ENCODE data around the gene PNCK.
A peak's percentile ranks its signal among the peaks of the same experiment; 100 is the strongest.
"Not testable (repeated sequence)": the region's sequence is repeated elsewhere in the genome, so short reads cannot be mapped to it uniquely, and the experiment has no call there.

The PNCK gene
- total RNA-seq: 0 to 0.88 (median 0) reads per million in 17 experiments

DNA sequence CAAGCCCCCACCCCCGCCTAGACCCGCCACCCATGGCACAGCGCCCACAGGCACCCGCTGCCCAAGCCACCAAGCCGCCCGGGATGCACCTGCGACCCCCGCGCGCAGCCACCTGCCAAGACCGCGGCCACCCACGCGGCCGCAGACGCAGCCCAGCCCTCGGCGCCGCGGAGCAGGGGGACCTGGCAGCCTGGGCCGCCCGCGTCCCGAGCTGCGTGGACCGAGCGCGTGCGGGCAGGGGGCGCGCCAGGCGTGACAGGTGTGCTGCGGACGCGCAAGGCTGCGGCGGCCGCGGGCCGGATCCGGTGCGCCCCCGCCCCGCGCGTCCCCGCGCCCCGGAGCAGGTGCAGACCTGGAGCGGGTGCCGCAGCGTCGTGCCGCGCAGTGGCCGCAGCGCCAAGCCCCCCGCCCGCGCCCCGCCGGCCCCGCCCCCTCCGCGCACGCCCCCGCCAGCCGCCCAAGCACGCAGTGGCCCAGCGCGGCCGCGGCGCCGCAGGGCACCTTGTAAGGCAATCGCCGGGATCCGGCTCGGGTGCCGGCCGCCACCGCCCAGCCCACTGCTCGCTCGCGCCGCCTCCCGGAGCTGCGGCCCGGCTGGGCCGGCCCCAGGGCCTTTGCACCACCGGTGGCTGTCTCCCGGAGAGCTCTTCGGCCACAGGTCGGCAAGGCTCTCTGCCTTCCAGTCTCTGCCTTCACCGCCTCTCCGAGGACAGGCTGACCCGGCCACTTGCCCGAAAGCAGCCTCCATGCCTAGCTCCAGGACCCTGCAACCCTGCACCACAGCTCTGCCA is at the start of gene PNCK:
PNCK (minus strand) TSS at position 386 of the 791 bp plus-strand sequence. CDS start 737 bp downstream, outside the sequence.
- no peak for DNase-seq

GRCh38 chrX:153722704-153723350 is 49.2 kb upstream of the PNCK start:
- DNase-seq: peak; percentile 85 to 93 (median 87)

- no peak for DNase-seq
Observed at GRCh38 chrX:153719701-153720100, 46.1 kb upstream of the PNCK start.

DNA sequence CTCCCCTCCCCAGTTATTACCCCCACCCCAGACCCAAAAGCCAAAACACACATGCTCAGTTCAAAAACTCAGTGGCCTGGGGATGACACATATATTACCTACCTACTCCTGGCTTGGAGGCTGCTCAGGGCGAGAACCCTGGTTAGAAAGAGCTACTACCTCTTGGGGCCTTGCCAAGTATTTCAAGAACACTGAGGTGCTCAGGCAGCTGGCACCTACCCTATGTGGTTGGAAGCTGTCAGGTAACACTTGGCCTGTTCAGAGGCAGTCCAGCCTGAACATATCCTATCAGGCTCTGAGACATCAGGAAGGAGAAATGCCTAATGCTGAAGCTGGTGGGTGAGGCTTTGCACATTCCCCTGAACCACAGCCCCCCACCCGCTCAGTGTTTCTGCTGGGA is 45.6 kb upstream of the PNCK start:
- DNase-seq: no peak

GRCh38 chrX:153717445-153717844 is 43.8 kb upstream of the PNCK start:
- no peak for DNase-seq

DNA sequence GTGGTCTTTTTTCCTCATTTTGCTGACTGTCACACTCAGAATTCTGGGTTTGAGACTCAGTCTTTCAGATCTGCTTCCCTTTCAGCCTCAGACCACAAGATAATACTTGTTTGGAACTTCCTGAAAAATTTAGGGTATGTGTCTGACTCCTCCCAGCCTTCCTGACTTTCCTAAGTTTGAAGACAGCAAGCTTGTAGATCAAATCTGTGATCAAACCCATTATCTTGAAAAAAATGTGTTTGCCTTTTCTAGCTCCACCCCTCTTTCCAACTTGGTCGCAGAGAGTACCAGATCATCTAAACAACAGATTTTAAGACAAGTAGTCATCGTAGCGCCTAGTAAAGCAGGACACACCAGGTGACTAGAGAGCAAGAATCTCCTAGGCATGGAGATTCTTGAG is 40.6 kb upstream of the PNCK start:
- peak; percentile 14 to 67 (median 40) for DNase-seq

DNA sequence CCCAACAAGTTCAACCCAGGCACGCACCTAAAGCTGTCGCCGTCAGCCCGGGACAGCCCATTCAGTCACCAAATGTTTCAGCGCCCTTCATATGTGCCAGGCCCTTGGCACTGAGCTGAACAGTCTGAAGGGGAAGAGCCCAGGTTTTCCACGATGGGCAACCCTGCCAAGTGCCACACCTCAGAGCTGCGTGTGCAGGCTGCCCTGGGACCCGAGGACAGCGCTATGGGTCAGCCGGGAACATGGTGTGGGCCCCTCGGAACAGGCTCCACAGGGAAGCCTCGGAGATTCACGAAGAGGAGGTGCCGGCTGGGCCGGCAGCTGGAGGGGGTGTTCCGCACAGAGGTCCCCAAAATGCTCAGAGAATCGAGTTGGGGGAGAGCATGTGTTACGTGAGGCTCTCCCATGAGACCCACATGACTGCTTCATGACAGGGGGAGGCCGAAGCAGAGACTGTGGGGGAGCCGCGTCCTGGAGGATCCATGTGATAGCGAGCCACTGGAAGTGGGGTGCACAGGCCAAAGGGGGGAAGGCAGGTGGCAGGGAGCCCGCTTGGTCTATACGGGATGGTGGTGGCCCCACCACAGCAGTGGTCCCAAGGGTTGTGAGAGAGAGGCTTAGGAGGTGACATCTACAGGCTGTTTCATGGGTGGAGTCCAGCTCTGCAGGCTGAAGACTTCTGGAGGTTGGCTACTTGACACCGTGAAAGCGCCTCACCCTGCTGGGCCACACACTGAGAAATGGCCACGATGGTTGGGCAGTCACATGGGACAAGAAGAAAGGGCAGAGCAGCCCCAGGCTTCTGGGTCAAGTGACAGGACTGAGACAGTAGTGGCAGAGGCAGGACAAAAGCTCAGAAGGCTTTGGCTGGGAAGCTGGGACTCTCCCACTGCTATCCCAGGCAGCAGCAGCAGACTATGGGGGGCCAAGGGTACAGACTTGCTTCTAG is 36.4 kb upstream of the PNCK start:
- no peak for DNase-seq

GRCh38 chrX:153708415-153708814 is 34.8 kb upstream of the PNCK start:
- DNase-seq: peak; percentile 67 to 85 (median 79)

GRCh38 chrX:153707406-153707805 is 33.8 kb upstream of the PNCK start:
- no peak for DNase-seq

- no peak for DNase-seq
Observed at GRCh38 chrX:153706799-153707198, 33.2 kb upstream of the PNCK start.

DNA sequence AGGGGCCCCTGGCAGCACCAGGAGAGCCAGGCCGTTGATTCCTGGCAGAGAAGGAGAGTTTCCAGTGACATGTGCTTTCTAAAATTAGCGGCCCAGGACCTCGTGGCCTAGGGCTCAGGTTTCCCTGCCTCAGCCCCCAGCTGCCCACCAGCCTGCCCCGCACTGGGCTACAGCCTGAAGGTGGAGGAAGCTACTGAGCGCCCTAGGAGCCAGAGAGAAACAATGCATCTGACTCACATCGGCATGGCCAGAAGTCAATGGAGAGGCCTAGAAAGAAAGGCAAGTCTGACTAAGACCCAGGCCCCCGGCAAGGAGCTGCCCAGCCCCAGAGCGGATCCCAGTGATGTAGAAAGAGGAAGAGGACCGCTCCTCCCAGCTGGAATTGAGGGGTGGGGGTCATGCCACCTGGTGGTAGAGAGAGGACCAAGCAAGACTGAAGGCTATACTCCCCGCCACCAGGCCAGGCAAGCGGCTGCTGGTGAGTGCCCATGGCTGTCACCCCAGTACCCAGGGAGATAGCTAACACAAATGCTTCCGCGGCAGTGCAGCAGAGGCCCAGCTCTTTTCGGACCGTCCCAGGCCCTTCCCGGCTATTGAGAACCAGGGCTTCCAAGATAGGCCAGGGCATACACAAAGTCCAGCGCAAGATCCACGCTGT is 31.9 kb upstream of the PNCK start:
- DNase-seq: not testable (repeated sequence)

- not testable (repeated sequence) for DNase-seq
Observed at GRCh38 chrX:153704631-153705402, 31.2 kb upstream of the PNCK start.

GRCh38 chrX:153704021-153704526 is 30.5 kb upstream of the PNCK start:
- DNase-seq: no peak

DNA sequence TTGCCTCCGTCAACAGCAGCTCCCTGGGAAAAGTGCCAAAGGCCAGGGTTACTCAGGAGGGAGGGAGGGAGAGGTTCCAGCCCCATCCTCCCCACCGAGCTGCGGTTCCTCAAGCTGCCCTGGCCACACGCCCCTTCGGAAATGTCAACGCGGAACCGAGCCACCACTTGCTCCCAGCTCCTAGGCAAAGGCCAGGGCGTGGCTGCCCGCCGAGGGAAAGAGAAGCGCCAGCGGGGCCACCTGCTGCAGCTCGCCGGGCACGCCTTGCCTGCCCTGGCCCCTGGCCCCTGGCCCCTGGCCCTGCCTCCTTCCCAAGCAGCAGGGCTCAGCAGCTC is 29.4 kb upstream of the PNCK start:
- no peak for DNase-seq

DNA sequence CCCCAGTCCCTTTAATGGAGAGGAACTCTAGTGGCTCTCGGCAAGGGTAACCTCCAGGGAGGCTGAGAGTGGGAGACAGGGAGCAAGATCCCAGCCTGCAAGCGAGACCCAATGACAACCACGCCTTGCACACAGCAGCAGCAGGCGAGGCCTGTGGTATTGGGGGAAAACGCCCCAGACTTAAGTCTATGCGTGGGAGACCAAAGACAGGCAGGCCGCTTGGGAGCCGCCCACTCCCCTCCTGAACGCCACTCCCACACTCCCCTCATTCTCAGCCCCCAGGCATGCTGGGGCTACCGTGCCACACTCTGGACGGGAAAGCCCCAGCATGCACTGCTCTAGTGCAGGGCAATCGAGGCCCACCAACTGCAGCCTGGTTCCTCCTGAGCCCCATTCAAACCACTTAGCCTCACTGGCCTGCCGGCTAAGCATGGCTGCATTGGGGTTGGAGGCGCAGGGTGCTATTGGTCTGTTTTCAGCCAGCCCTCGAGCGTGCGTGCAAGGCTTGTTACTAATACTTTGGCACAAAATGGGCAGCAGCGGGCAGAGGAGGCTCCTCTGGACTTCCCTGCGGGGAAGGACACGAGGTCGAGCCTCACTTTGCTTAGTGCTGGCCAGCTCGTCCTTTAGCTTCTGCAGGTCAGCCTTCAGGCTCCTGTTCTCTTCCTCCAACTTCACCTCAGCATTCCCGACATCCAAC is 28.9 kb upstream of the PNCK start:
- no peak for DNase-seq

GRCh38 chrX:153701706-153702105 is 28.1 kb upstream of the PNCK start:
- DNase-seq: no peak

DNA sequence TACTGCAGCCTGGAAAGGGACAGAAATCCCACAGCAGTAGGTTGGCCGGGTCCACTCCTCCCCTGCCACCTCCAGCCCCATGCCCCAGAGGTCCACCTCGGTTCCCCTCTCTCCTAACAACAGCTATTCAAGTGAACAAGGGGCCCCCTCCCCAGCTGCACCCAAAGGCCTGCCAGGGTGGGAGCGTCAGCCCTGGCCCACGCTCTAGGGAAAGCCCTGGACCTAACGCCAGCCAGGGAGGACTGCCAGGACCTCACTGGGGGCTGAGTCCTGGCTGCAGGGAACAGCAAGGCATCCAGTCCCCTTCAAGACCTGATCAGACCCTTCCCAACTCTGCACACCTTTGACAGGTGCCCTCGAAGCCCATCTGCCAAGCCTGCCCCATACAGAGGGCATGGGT is 27.4 kb upstream of the PNCK start:
- DNase-seq: no peak

- DNase-seq: no peak
Observed at GRCh38 chrX:153700376-153700945, 26.8 kb upstream of the PNCK start.

DNA sequence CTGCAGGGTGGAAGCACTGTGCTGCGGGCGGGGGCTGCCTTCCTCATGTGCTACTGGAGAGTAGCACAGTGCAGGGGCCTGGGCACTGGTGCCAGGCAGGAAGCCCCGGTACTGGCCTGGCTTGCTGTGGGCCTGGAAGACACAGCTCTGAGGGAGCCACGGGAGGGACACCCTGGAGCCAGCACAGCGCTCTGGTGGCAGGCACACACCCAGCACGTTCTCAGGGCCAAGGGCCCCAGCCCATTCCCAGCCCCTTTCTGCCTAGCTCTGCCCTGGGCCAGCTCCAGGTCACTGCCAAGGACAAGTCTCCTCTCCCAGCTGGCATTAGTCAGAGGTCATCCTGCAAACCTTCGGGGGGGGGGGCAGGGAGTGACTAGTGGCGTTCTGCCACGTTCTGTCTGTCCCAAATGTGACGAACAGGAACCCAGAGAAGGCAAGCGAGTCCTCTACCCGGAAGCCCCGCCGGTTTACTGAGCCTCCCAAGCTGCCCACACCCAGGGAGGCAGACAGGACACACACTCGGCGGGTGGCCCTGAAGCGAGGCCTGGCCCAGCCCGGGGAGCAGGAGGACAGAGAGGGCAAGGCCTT is 26.3 kb upstream of the PNCK start:
- not testable (repeated sequence) for DNase-seq

- not testable (repeated sequence) for DNase-seq
Observed at GRCh38 chrX:153699210-153699783, 25.7 kb upstream of the PNCK start.
